ENCODE data around the gene ERBIN.

GRCh38 chr5:65954200-65954599 is 27.8 kb downstream of the ERBIN start:
- no peak for TF ChIP-seq RAD21 (IDR thresholded peaks at IDR 0.05; ENCODE audit: insufficient read depth, low read depth, low read length)
- TF ChIP-seq SIN3A (IDR thresholded peaks at IDR 0.05; ENCODE audit: low read depth, low read length): no peak
- TF ChIP-seq BRCA1 (IDR thresholded peaks at IDR 0.05; ENCODE audit: low read depth, low read length): no peak
- TF ChIP-seq MEF2A (IDR thresholded peaks at IDR 0.05; ENCODE audit: insufficient read depth, low read depth, low read length): no peak
- no peak for TF ChIP-seq CTCF (IDR thresholded peaks at IDR 0.05 in 2 of 3, conservative IDR thresholded peaks at IDR 0.05 in 1 of 3; ENCODE audit: control insufficient read depth in 2 of 3, extremely low read depth in 1 of 3, insufficient read depth in 1 of 3, low read depth in 3 of 3, low read length in 3 of 3)
- no peak for TF ChIP-seq MXI1 (IDR thresholded peaks at IDR 0.05; ENCODE audit: low read depth, low read length)
- TF ChIP-seq PKNOX1 (IDR thresholded peaks at IDR 0.05): no peak
- TF ChIP-seq POLR2A (IDR thresholded peaks at IDR 0.05; ENCODE audit: low read depth, low read length): no peak
- TF ChIP-seq SMAD1 (IDR thresholded peaks at IDR 0.05; ENCODE audit: low read depth, partially characterized antibody): no peak
- no peak for TF ChIP-seq EP300 (IDR thresholded peaks at IDR 0.05; ENCODE audit: borderline replicate concordance in 1 of 2, control insufficient read depth in 1 of 2, low read depth in 2 of 2, low read length in 2 of 2)
- no peak for TF ChIP-seq ZZZ3 (IDR thresholded peaks at IDR 0.05; ENCODE audit: control insufficient read depth, insufficient read length, low read depth)
- no peak for TF ChIP-seq FOXM1 (IDR thresholded peaks at IDR 0.05; ENCODE audit: low read depth, low read length)
- no peak for TF ChIP-seq RAD51 (IDR thresholded peaks at IDR 0.05)
- TF ChIP-seq SUPT20H (IDR thresholded peaks at IDR 0.05; ENCODE audit: borderline replicate concordance, control insufficient read depth, low read depth, low read length): no peak

Data from GM12878 (cell line).